OCI-LY7 (cell line): Measurements from ENCODE around the gene LRRC59. TPM values are rescaled to one million over a fixed set of nuclear protein-coding genes. Genes with fewer than 3 reads are reported as not detected.

Source experiments
- BruUV-seq: library from RNA; stranded (reverse); fragments of 400-500 nt; replicated peaks from 2 replicates; lab custom pipeline; 2021; lab: Mats Ljungman, UMichigan
- CTCF ChIA-PET: fragments of 300-600 bp; sonication (Branson Sonifier 250); formaldehyde crosslinking; loops from one replicate; lab custom pipeline; 2022; ENCODE audit warnings: antibody characterized with exemption; ENCODE audit not compliant: unreplicated experiment; lab: Charles Lee
- POLR2A ChIA-PET: fragments of 300-600 bp; sonication (Branson Sonifier 250); formaldehyde crosslinking; loops from one replicate; lab custom pipeline; 2022; ENCODE audit warnings: antibody characterized with exemption; lab: Charles Lee
- DNase-seq: peaks from one replicate; pipeline ENCODE4 v3.0.0-alpha.2; 2015; ENCODE audit warnings: low spot score
- H2AFZ ChIP-seq: fragments of 200-600 bp; sonication (generic), shearing (Covaris generic); 2 replicates; pipeline ENCODE4 v1.6.1; 2014; ENCODE audit warnings: mild to moderate bottlenecking, antibody characterized with exemption, low read length, moderate library complexity
- H3K27ac ChIP-seq: fragments of 200-600 bp; sonication (generic); 2 replicates; pipeline ENCODE4 v1.5.1; 2014; ENCODE audit warnings: mixed run types, low read depth, mild to moderate bottlenecking, moderate library complexity, low read length, inconsistent platforms; ENCODE audit not compliant: poor library complexity, severe bottlenecking
- H3K36me3 ChIP-seq: fragments of 200-600 bp; sonication (generic); 2 replicates; pipeline ENCODE4 v1.6.1; 2014; ENCODE audit warnings: mild to moderate bottlenecking, antibody characterized with exemption, low read length, moderate library complexity, mixed read lengths; ENCODE audit not compliant: insufficient read depth
- H3K4me1 ChIP-seq: fragments of 200-600 bp; sonication (generic); 2 replicates; pipeline ENCODE4 v1.5.1; 2014; ENCODE audit warnings: mild to moderate bottlenecking, low read length; ENCODE audit not compliant: insufficient read depth, poor library complexity, severe bottlenecking
- H3K4me2 ChIP-seq: fragments of 200-600 bp; sonication (generic); 2 replicates; pipeline ENCODE4 v1.6.1; 2014; ENCODE audit warnings: mild to moderate bottlenecking, low read length
- H3K4me3 ChIP-seq: fragments of 200-600 bp; sonication (generic); 2 replicates; pipeline ENCODE4 v1.5.1; 2014; ENCODE audit warnings: mild to moderate bottlenecking, low read depth, low read length; ENCODE audit not compliant: poor library complexity, severe bottlenecking
- H3K79me2 ChIP-seq: fragments of 200-600 bp; sonication (generic); 2 replicates; pipeline ENCODE4 v1.6.1; 2016; ENCODE audit warnings: low read depth, mild to moderate bottlenecking, low read length, moderate library complexity, mixed read lengths; ENCODE audit not compliant: insufficient read depth
- H3K9me2 ChIP-seq: fragments of 200-600 bp; sonication (generic); 2 replicates; pipeline ENCODE4 v1.6.1; 2016; ENCODE audit warnings: mild to moderate bottlenecking, low read length, mixed read lengths; ENCODE audit not compliant: insufficient read depth
- H3K9me3 ChIP-seq: fragments of 200-600 bp; sonication (generic); 2 replicates; pipeline ENCODE4 v1.6.1; 2014; ENCODE audit warnings: mild to moderate bottlenecking, mixed run types, low read length, mixed read lengths
- H4K20me1 ChIP-seq: fragments of 200-600 bp; sonication (generic); 2 replicates; pipeline ENCODE4 v1.6.1; 2014; ENCODE audit warnings: mild to moderate bottlenecking, antibody characterized with exemption, low read length, moderate library complexity, mixed read lengths; ENCODE audit not compliant: insufficient read depth
- EZH2phosphoT487 ChIP-seq: fragments of 200-600 bp; sonication (generic); IDR thresholded peaks from 2 replicates; pipeline ENCODE4 v1.6.1; 2018; ENCODE audit warnings: low read depth, borderline replicate concordance, mild to moderate bottlenecking, mixed run types, antibody characterized with exemption, low read length, moderate library complexity, mixed read lengths
- intact Hi-C: fragments of 100-400 bp; cut with micrococcal nuclease; formaldehyde crosslinking; loops from one replicate; pipeline ENCODE4 v1.10.0; 2022; ENCODE audit not compliant: unreplicated experiment
- total RNA-seq, 2 experiments: library from RNA; depleted of rRNA in 1 of 2; stranded (reverse); fragments of >200 nt in 1 of 2; shearing (Covaris generic) in 1 of 2; gene quantifications; 2 replicates each; pipeline ENCODE4 v1.2.3, GENCODE V29; 2014 to 2022
- TF ChIP-seq, protein P1 (sequence below): fragments of 200-600 bp; sonication (generic); conservative IDR thresholded peaks from 2 replicates; pipeline ENCODE4 v1.5.1; 2014; ENCODE audit warnings: mild to moderate bottlenecking, antibody characterized with exemption, low read length, moderate library complexity, mixed read lengths

Gene LRRC59
- total RNA-seq, 2 experiments from 2014 or later: 87.4 to 125 TPM

DNA sequence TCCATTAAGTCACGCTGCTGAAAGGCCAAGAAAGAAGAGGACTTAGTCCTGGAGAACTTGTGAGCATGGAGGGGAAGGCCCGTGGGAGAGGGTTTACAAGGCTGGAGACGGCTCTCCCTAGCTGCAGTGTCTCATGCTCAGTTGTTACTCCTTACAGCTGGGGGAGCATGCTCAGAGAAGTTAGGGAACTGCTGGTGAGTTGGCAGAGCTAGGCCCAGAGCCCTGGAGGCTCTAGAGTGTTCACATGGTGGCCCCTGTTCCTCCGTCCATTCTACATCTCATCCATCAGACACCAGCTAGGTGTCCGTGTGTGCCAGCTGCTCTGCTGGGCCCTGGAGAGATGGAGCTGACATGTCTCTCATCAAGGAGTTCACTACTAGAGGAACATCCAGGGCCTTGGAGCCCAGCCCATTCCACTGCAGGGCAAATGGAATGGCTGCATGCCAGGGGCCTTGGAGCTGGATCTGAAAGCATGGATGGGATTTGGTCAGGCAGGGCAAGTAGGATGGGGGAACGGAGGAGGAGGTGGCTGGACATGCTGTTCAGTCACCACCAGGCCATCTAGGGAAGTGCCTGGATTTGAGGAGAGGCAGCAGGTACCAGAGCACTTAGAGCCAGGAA, 45.1 kb downstream of the LRRC59 start:
- no peak overlapping the region for H2AFZ ChIP-seq
- CTCF ChIA-PET: interaction anchor here (0.6 kb wide), 1 partner anchor 43 kb away, joined by 3 read pairs; no protein-coding TSS in a partner anchor
- no peak overlapping the region for H3K4me2 ChIP-seq
- no TSS peak for BruUV-seq
- peaks cover 29% of the 10 kb centered on the region for H3K36me3 ChIP-seq
- H3K9me3 ChIP-seq: no peaks in the 10 kb centered on the region
- intact Hi-C loops: no loop called here
- H3K4me1 ChIP-seq: peaks cover 4% of the 10 kb centered on the region
- POLR2A ChIA-PET: no interaction called here
- H3K9me2 ChIP-seq: no peaks in the 10 kb centered on the region
- no peak overlapping the region for H3K27ac ChIP-seq
- TF ChIP-seq EZH2phosphoT487: no peak
- TF ChIP-seq, protein P1, sequence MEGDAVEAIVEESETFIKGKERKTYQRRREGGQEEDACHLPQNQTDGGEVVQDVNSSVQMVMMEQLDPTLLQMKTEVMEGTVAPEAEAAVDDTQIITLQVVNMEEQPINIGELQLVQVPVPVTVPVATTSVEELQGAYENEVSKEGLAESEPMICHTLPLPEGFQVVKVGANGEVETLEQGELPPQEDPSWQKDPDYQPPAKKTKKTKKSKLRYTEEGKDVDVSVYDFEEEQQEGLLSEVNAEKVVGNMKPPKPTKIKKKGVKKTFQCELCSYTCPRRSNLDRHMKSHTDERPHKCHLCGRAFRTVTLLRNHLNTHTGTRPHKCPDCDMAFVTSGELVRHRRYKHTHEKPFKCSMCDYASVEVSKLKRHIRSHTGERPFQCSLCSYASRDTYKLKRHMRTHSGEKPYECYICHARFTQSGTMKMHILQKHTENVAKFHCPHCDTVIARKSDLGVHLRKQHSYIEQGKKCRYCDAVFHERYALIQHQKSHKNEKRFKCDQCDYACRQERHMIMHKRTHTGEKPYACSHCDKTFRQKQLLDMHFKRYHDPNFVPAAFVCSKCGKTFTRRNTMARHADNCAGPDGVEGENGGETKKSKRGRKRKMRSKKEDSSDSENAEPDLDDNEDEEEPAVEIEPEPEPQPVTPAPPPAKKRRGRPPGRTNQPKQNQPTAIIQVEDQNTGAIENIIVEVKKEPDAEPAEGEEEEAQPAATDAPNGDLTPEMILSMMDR: no peak
- no peaks in the 10 kb centered on the region for H4K20me1 ChIP-seq
- H3K4me3 ChIP-seq: no peak overlapping the region
- DNase-seq: no peak
- no peaks in the 10 kb centered on the region; the same call in 1 of the 2 replicates for H3K79me2 ChIP-seq

DNA sequence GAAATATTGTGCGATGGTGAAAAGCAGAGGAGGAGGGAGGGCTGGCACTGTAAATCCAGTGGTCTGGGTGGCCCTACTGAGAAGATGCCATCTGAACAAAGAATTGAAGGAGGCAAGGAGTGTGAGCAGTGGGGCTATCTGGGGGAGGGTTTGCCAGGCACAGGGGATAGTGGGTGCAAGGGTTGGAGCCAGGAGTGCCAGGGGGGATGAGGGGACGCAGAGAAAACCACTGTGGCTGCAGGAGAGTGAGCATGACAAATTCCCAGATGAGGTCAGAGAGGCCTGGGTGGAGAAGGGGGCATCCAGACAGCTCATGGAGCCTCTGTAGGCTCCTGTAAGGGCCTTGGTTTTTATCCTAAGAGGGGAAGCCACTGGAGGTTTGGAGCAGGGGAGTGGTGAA, 46.6 kb downstream of the LRRC59 start:
- Histone ChIP-seq H3K4me2 (no peak overlapping the region), H3K27ac (no peak overlapping the region), H3K4me1 (peaks cover 10% of the 10 kb centered on the region), H3K9me3 (no peaks in the 10 kb centered on the region), H3K9me2 (no peaks in the 10 kb centered on the region), H2AFZ (no peak overlapping the region), H3K4me3 (no peak overlapping the region), H4K20me1 (no peaks in the 10 kb centered on the region), H3K79me2 (no peaks in the 10 kb centered on the region; the same call in 1 of the 2 replicates), H3K36me3 (peaks cover 14% of the 10 kb centered on the region; the same call in 1 of the 2 replicates)
- CTCF ChIA-PET: no interaction called here
- DNase-seq: no peak
- BruUV-seq: no TSS peak
- intact Hi-C loops: no loop called here
- POLR2A ChIA-PET: no interaction called here
- TF ChIP-seq, protein P1: no peak
- TF ChIP-seq EZH2phosphoT487: no peak

DNA sequence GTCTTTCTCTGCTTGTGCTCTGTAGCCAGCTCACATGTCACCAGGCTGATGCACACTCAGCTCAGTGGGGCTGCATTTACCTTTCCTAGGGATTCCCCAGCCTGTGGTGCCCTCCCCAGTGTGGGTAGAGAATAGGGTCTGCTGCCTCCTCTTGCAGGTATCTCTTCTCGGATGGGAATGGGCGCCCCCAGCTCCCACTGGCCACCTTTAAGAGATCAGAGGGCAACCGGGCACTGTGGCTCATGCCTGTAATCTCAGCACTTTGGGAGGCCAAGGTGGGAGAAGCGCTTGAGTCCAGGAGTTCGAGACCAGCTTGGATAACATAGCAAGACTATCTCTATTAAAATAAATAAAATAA, 48.1 kb downstream of the LRRC59 start:
- Histone ChIP-seq H3K27ac (no peak overlapping the region), H3K4me3 (no peak overlapping the region), H2AFZ (no peak overlapping the region), H3K36me3 (no peaks in the 10 kb centered on the region), H4K20me1 (no peaks in the 10 kb centered on the region), H3K79me2 (no peaks in the 10 kb centered on the region; the same call in 1 of the 2 replicates), H3K9me2 (no peaks in the 10 kb centered on the region), H3K9me3 (no peaks in the 10 kb centered on the region), H3K4me2 (no peak overlapping the region), H3K4me1 (peaks cover 16% of the 10 kb centered on the region)
- ChIA-PET POLR2A (interaction anchor here (0.7 kb wide), 1 partner anchor 284 kb away, joined by 4 read pairs; no protein-coding TSS in a partner anchor), CTCF (no interaction called here)
- no peak for TF ChIP-seq EZH2phosphoT487
- TF ChIP-seq, protein P1: no peak
- BruUV-seq: no TSS peak
- intact Hi-C loops: loop anchor here (5.0 kb wide), 1 partner anchor 128 kb away; the partner anchor contains the start of gene RSAD1
- DNase-seq: no peak
